Endothelial cell of umbilical vein (primary cell): ENCODE data around the gene GNAI1. TPM values are rescaled to one million over a fixed set of nuclear protein-coding genes. Genes with fewer than 3 reads are reported as not detected.

ENCODE experiments used
- BruUV-seq: library from RNA; stranded (reverse); fragments of 400-500 nt; replicated peaks from 2 replicates; lab custom pipeline; 2021; lab: Mats Ljungman, UMichigan
- CTCF ChIA-PET: fragments of 300-600, 350-600 bp; sonication (Branson Sonifier 250); formaldehyde crosslinking; loops from one replicate; lab custom pipeline; 2021; ENCODE audit warnings: antibody characterized with exemption, inconsistent platforms; lab: Charles Lee
- POLR2A ChIA-PET: fragments of 300-600, 350-600 bp; sonication (Branson Sonifier 250); formaldehyde crosslinking; loops from one replicate; lab custom pipeline; 2021; ENCODE audit warnings: antibody characterized with exemption, inconsistent platforms; lab: Charles Lee
- DNase-seq: peaks from one replicate; pipeline ENCODE4 v3.0.0-alpha.2; 2011; ENCODE audit warnings: low read depth, low spot score
- FAIRE-seq: peaks from 2 replicates; lab custom pipeline; 2011; peaks lifted over from hg19 to GRCh38; lab: Jason Lieb, UNC
- H2AFZ ChIP-seq: 2 replicates; pipeline ENCODE4 v1.6.0; 2012; ENCODE audit warnings: low read depth, low read length, control low read depth, inconsistent platforms
- H3K27ac ChIP-seq: 2 replicates; pipeline ENCODE4 v1.5.1; 2011; ENCODE audit warnings: low read depth, mild to moderate bottlenecking, control low read depth, low read length, moderate library complexity; ENCODE audit not compliant: insufficient read depth
- H3K27me3 ChIP-seq, 2 experiments: 2 replicates each; pipeline versions ENCODE4 v1.6.0 to v1.6.1; 2011; ENCODE audit warnings: low read length in 2 of 2, mixed read lengths in 1 of 2; ENCODE audit not compliant: control insufficient read depth in 2 of 2, insufficient read depth in 2 of 2
- H3K36me3 ChIP-seq, 2 experiments: 2 replicates in 1 of 2; 3 replicates in 1 of 2; pipeline ENCODE4 v1.5.1; 2011; ENCODE audit warnings: low read length in 2 of 2, mild to moderate bottlenecking in 1 of 2, moderate library complexity in 1 of 2; ENCODE audit not compliant: control insufficient read depth in 2 of 2, insufficient read depth in 2 of 2; ENCODE audit errors: extremely low read depth in 1 of 2
- H3K4me1 ChIP-seq: 3 replicates; pipeline ENCODE4 v1.5.1; 2011; ENCODE audit warnings: mild to moderate bottlenecking, low read length; ENCODE audit not compliant: control insufficient read depth, insufficient read depth; ENCODE audit errors: extremely low read depth
- H3K4me2 ChIP-seq: 2 replicates; pipeline ENCODE4 v1.6.1; 2011; ENCODE audit warnings: low read length, control low read depth, mixed read lengths; ENCODE audit not compliant: insufficient read depth
- H3K4me3 ChIP-seq, 3 experiments: fragments of 200-600 bp in 1 of 3; sonication (generic), shearing (Covaris generic) in 1 of 3; replicated peaks in 1 of 3; 2 replicates each; pipeline ENCODE4 v1.5.1; 2011 to 2016; ENCODE audit warnings: control low read depth in 3 of 3, low read length in 3 of 3, mild to moderate bottlenecking in 2 of 3, inconsistent platforms in 1 of 3, low read depth in 1 of 3, moderate library complexity in 1 of 3; ENCODE audit not compliant: insufficient read depth in 1 of 3
- H3K79me2 ChIP-seq: 2 replicates; pipeline ENCODE4 v1.6.0; 2012; ENCODE audit warnings: low read length, inconsistent platforms; ENCODE audit not compliant: control insufficient read depth, insufficient read depth
- H3K9ac ChIP-seq: replicated peaks from 2 replicates; pipeline ENCODE3; 2011; ENCODE audit warnings: low read length, control low read depth; ENCODE audit not compliant: insufficient read depth; ENCODE audit errors: extremely low read depth
- H3K9me1 ChIP-seq: replicated peaks from 3 replicates; pipeline ENCODE4 v1.6.0; 2011; ENCODE audit warnings: mild to moderate bottlenecking, low read length; ENCODE audit not compliant: control insufficient read depth, insufficient read depth; ENCODE audit errors: extremely low read depth
- H3K9me3 ChIP-seq: replicated peaks from 2 replicates; pipeline ENCODE4 v1.5.1; 2012; ENCODE audit warnings: low read length, inconsistent platforms; ENCODE audit not compliant: control insufficient read depth, insufficient read depth
- H4K20me1 ChIP-seq: replicated peaks from 2 replicates; pipeline ENCODE3; 2011; ENCODE audit warnings: mild to moderate bottlenecking, low read length; ENCODE audit not compliant: control insufficient read depth, insufficient read depth; ENCODE audit errors: extremely low read depth
- CTCF ChIP-seq, 2 donors: IDR thresholded peaks; 1 replicate in 1 of 2; 2 replicates in 1 of 2; pipeline ENCODE4 v1.5.1; 2011; ENCODE audit warnings: low read length in 2 of 2, mild to moderate bottlenecking in 2 of 2, moderate library complexity in 2 of 2, control low read depth in 1 of 2, inconsistent platforms in 1 of 2, low read depth in 1 of 2; ENCODE audit not compliant: insufficient read depth in 1 of 2; ENCODE audit errors: extremely low read depth in 1 of 2
- EZH2 ChIP-seq: IDR thresholded peaks from 2 replicates; pipeline ENCODE4 v1.6.1; 2012; ENCODE audit warnings: borderline replicate concordance, low read depth, mild to moderate bottlenecking, moderate library complexity, low read length, inconsistent platforms; ENCODE audit not compliant: severe bottlenecking
- FOS ChIP-seq: IDR thresholded peaks from 2 replicates; pipeline ENCODE4 v1.6.1; 2011; ENCODE audit warnings: mild to moderate bottlenecking, low read length, moderate library complexity, borderline replicate concordance; ENCODE audit not compliant: insufficient read depth
- GATA2 ChIP-seq: IDR thresholded peaks from 2 replicates; pipeline ENCODE4 v1.7.0; 2011; ENCODE audit warnings: low read depth, mild to moderate bottlenecking, moderate library complexity, mixed read lengths, low read length; ENCODE audit not compliant: insufficient read length, insufficient read depth
- JUN ChIP-seq: IDR thresholded peaks from 2 replicates; pipeline ENCODE4 v1.6.1; 2011; ENCODE audit warnings: borderline replicate concordance, low read depth; ENCODE audit not compliant: insufficient read length, insufficient read depth
- MYC ChIP-seq: IDR thresholded peaks from one replicate; pipeline ENCODE4 v1.6.1; 2011; ENCODE audit warnings: mild to moderate bottlenecking, low read depth, low read length
- POLR2A ChIP-seq: IDR thresholded peaks from 2 replicates; pipeline ENCODE4 v1.6.1; 2012; ENCODE audit warnings: low read depth, mild to moderate bottlenecking, control low read depth, low read length
- POLR2AphosphoS5 ChIP-seq: IDR thresholded peaks from 2 replicates; pipeline ENCODE4 v1.6.1; 2012; ENCODE audit warnings: low read depth, mild to moderate bottlenecking, control low read depth, low read length, moderate library complexity; ENCODE audit not compliant: insufficient read depth
- dilution Hi-C: fragments of 300-500 bp; cut with MboI; formaldehyde crosslinking; loops from one replicate; pipeline ENCODE4 v1.15.0; 2019; ENCODE audit warnings: low sequenced_read_pairs; ENCODE audit not compliant: extremely low pct_ligation_motif_present
- intact Hi-C: fragments of 100-400 bp; cut with micrococcal nuclease; formaldehyde crosslinking; loops from one replicate; pipeline ENCODE4 v1.10.0; 2022
- polyA plus RNA-seq, 4 experiments: library from polyadenylated mRNA; depleted of rRNA in 3 of 4; stranded (reverse) in 3 of 4; unstranded in 1 of 4; fragments of >200 nt; gene quantifications; 2 replicates each; pipeline versions ENCODE4 v1.2.1 to v1.2.3, GENCODE V29; 2011 to 2012; ENCODE audit warnings: missing spikeins in 1 of 4
- total RNA-seq: library from RNA; stranded (reverse); gene quantifications from 2 replicates; pipeline ENCODE4 v1.2.3, GENCODE V29; 2021
- TF ChIP-seq, protein P1 (sequence below): IDR thresholded peaks from 2 replicates; pipeline ENCODE4 v1.6.1; 2011; ENCODE audit not compliant: insufficient read depth, insufficient read length

GNAI1 gene
- total and polyA plus RNA-seq, 2 donors (not counting 3 experiments of a cell fraction or from before 2014, with no cell fraction given): 7.5 to 15.0 TPM

DNA sequence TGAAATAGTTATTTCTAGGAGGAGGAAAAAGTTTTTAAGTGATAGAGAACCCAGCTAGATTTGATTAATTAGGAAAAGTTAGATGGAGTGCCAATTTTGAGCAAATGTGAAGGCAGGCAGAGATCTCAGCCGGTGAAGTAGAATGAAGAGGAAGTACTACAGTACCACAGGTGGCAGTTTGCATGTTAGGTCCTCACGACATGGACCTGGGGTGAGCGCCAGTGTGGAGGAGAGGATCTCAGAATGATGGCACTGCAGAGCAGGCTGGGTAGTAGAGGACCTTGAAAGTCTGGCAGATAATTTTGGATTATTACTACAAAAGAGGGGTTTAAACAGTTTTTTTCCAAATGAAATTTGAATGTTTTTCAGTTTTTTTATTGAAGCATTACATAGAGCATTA lies 81.1 kb downstream of the GNAI1 start:
- H4K20me1 ChIP-seq: no peaks in the 10 kb centered on the region
- no peak overlapping the region for H3K4me3 ChIP-seq
- no peak overlapping the region for H3K9ac ChIP-seq
- H3K27ac ChIP-seq: no peak overlapping the region
- no peak for TF ChIP-seq FOS
- TF ChIP-seq JUN: no peak
- TF ChIP-seq EZH2: no peak
- no peak for TF ChIP-seq MYC
- TF ChIP-seq, protein P1, sequence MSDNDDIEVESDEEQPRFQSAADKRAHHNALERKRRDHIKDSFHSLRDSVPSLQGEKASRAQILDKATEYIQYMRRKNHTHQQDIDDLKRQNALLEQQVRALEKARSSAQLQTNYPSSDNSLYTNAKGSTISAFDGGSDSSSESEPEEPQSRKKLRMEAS: no peak
- TF ChIP-seq POLR2A: no peak
- no peak for TF ChIP-seq POLR2AphosphoS5
- TF ChIP-seq GATA2: no peak
- TF ChIP-seq CTCF (IDR thresholded peaks at IDR 0.05; ENCODE audit: extremely low read depth in 1 of 2, insufficient read depth in 1 of 2, low read depth in 1 of 2, low read length in 2 of 2): no peak
- no peaks in the 10 kb centered on the region for H3K9me1 ChIP-seq
- CTCF ChIA-PET: no interaction called here
- H3K4me1 ChIP-seq: peaks cover 5% of the 10 kb centered on the region
- no peaks in the 10 kb centered on the region for H3K9me3 ChIP-seq
- FAIRE-seq: no peak
- no peak overlapping the region for H2AFZ ChIP-seq
- no TSS peak for BruUV-seq
- DNase-seq: no peak
- peaks cover 0 to 3% of the 10 kb centered on the region in 2 experiments for H3K36me3 ChIP-seq
- POLR2A ChIA-PET: no interaction called here
- no peaks in the 10 kb centered on the region for H3K27me3 ChIP-seq
- dilution Hi-C loops: no loop called here
- no peaks in the 10 kb centered on the region for H3K79me2 ChIP-seq
- intact Hi-C loops: no loop called here
- H3K4me2 ChIP-seq: no peak overlapping the region
